ENCODE results near the gene PTPA.

The PTPA gene

GRCh38 chr9:129173296-129174101 is 62.3 kb downstream of the PTPA start:
- peak overlapping the region; percentile 84 for H3K4me3 ChIP-seq

GRCh38 chr9:129174102-129174723 is 63.0 kb downstream of the PTPA start:
- peak overlapping the region; percentile 77 for H3K9ac ChIP-seq

More at GRCh38 chr9:129173296-129174101, 62.3 kb downstream of the PTPA start:
- peak overlapping the region; percentile 100 for H3K4me2 ChIP-seq
- peaks cover 46% of the 10 kb centered on the region for H3K4me1 ChIP-seq
- H3K9ac ChIP-seq = peak overlapping the region; percentile 77
- TF ChIP-seq Cebpa-rat (IDR thresholded peaks at IDR 0.05) = no peak
- H3K9me3 ChIP-seq = no peaks in the 10 kb centered on the region
- H3K36me3 ChIP-seq = no peaks in the 10 kb centered on the region
- peaks cover 40% of the 10 kb centered on the region for H3K27me3 ChIP-seq
- peaks cover 14% of the 10 kb centered on the region; the same call in 1 of the 2 replicates for H4K20me1 ChIP-seq
- H3K27ac ChIP-seq = peak overlapping the region; percentile 77; the same call in 1 of the 2 replicates

GRCh38 chr9:129174724-129175514 is 63.7 kb downstream of the PTPA start:
- Histone ChIP-seq H4K20me1 (peaks cover 14% of the 10 kb centered on the region; the same call in 1 of the 2 replicates), H3K27ac (peak overlapping the region; percentile 77), H3K4me1 (peaks cover 49% of the 10 kb centered on the region), H3K36me3 (no peaks in the 10 kb centered on the region), H3K9ac (peak overlapping the region; percentile 77), H3K4me3 (peak overlapping the region; percentile 84), H3K27me3 (peaks cover 40% of the 10 kb centered on the region), H3K4me2 (peak overlapping the region; percentile 100), H3K9me3 (no peaks in the 10 kb centered on the region)
- TF ChIP-seq Cebpa-rat (IDR thresholded peaks at IDR 0.05) = no peak

More at GRCh38 chr9:129174102-129174723, 63.0 kb downstream of the PTPA start:
- peaks cover 40% of the 10 kb centered on the region for H3K27me3 ChIP-seq
- no peaks in the 10 kb centered on the region for H3K36me3 ChIP-seq
- peaks cover 51% of the 10 kb centered on the region for H3K4me1 ChIP-seq
- H4K20me1 ChIP-seq = peaks cover 14% of the 10 kb centered on the region; the same call in 1 of the 2 replicates
- TF ChIP-seq Cebpa-rat (IDR thresholded peaks at IDR 0.05) = no peak
- H3K27ac ChIP-seq = peak overlapping the region; percentile 77
- H3K4me3 ChIP-seq = peak overlapping the region; percentile 84
- no peaks in the 10 kb centered on the region for H3K9me3 ChIP-seq
- H3K4me2 ChIP-seq = peak overlapping the region; percentile 100

- H3K9me3 ChIP-seq = no peaks in the 10 kb centered on the region
- peak overlapping the region; percentile 77 for H3K9ac ChIP-seq
- H3K4me1 ChIP-seq = peaks cover 44% of the 10 kb centered on the region
- H3K4me2 ChIP-seq = peak overlapping the region; percentile 100
- H3K36me3 ChIP-seq = no peaks in the 10 kb centered on the region
- H3K4me3 ChIP-seq = peak overlapping the region; percentile 84
- peaks cover 40% of the 10 kb centered on the region for H3K27me3 ChIP-seq
- TF ChIP-seq Cebpa-rat (IDR thresholded peaks at IDR 0.05) = no peak
- peaks cover 14% of the 10 kb centered on the region; the same call in 1 of the 2 replicates for H4K20me1 ChIP-seq
- peak overlapping the region; percentile 77 for H3K27ac ChIP-seq
Measured at GRCh38 chr9:129175515-129175824, 64.3 kb downstream of the PTPA start.

GRCh38 chr9:129175825-129176633 is 64.8 kb downstream of the PTPA start:
- H3K27me3 ChIP-seq = peaks cover 40% of the 10 kb centered on the region
- peaks cover 43% of the 10 kb centered on the region for H3K4me1 ChIP-seq

GRCh38 chr9:129176701-129177442 is 65.7 kb downstream of the PTPA start:
- Histone ChIP-seq H3K9ac (peak overlapping the region; percentile 77), H3K9me3 (no peaks in the 10 kb centered on the region), H4K20me1 (peaks cover 14% of the 10 kb centered on the region; the same call in 1 of the 2 replicates), H3K27me3 (peaks cover 40% of the 10 kb centered on the region), H3K36me3 (no peaks in the 10 kb centered on the region), H3K4me1 (peaks cover 46% of the 10 kb centered on the region), H3K4me3 (peak overlapping the region; percentile 84), H3K27ac (peak overlapping the region; percentile 56; the same call in 1 of the 2 replicates), H3K4me2 (peak overlapping the region; percentile 100)
- no peak for TF ChIP-seq Cebpa-rat (IDR thresholded peaks at IDR 0.05)

More at GRCh38 chr9:129175825-129176633, 64.8 kb downstream of the PTPA start:
- no peaks in the 10 kb centered on the region for H3K36me3 ChIP-seq
- H4K20me1 ChIP-seq = peaks cover 14% of the 10 kb centered on the region; the same call in 1 of the 2 replicates
- peak overlapping the region; percentile 77 for H3K9ac ChIP-seq
- no peaks in the 10 kb centered on the region for H3K9me3 ChIP-seq
- peak overlapping the region; percentile 84 for H3K4me3 ChIP-seq
- peak overlapping the region; percentile 77; the same call in 1 of the 2 replicates for H3K27ac ChIP-seq
- peak overlapping the region; percentile 100 for H3K4me2 ChIP-seq
- TF ChIP-seq Cebpa-rat (IDR thresholded peaks at IDR 0.05) = no peak

GRCh38 chr9:129177443-129177790 is 66.2 kb downstream of the PTPA start:
- Histone ChIP-seq H3K27me3 (peaks cover 40% of the 10 kb centered on the region), H3K9me3 (no peaks in the 10 kb centered on the region), H3K9ac (peak overlapping the region; percentile 77), H3K4me1 (peaks cover 46% of the 10 kb centered on the region), H3K27ac (peak overlapping the region; percentile 58), H4K20me1 (peaks cover 14% of the 10 kb centered on the region; the same call in 1 of the 2 replicates), H3K36me3 (no peaks in the 10 kb centered on the region), H3K4me3 (peak overlapping the region; percentile 84), H3K4me2 (peak overlapping the region; percentile 100)
- no peak for TF ChIP-seq Cebpa-rat (IDR thresholded peaks at IDR 0.05)

GRCh38 chr9:129177791-129178567 is 66.8 kb downstream of the PTPA start, which contains the start of gene IER5L:
IER5L (minus strand) TSS chr9:129178261; CDS start chr9:129178052, 209 bp downstream.
- Histone ChIP-seq H3K27me3 (peaks cover 39% of the 10 kb centered on the region), H3K36me3 (no peaks in the 10 kb centered on the region), H3K4me1 (peaks cover 46% of the 10 kb centered on the region), H3K4me3 (peak within 1 kb of the TSS; percentile 84), H3K4me2 (peak within 1 kb of the TSS; percentile 100), H3K9me3 (no peaks in the 10 kb centered on the region), H3K9ac (peak within 1 kb of the TSS; percentile 77), H3K27ac (peak within 1 kb of the TSS; percentile 58), H4K20me1 (peaks cover 14% of the 10 kb centered on the region; the same call in 1 of the 2 replicates)
- TF ChIP-seq Cebpa-rat (IDR thresholded peaks at IDR 0.05) = no peak
